GM19193 (cell line): Measurements from ENCODE around the gene OR5H1.

Source experiments
- POLR2A ChIP-seq: IDR thresholded peaks from 4 replicates; pipeline ENCODE4 v1.6.1; 2011; ENCODE audit not compliant: insufficient read depth, insufficient read length; ENCODE audit errors: extremely low read depth

The OR5H1 gene

GRCh38 chr3:98182196-98182595, 51.7 kb downstream of the OR5H1 start:
- no peak for TF ChIP-seq POLR2A

- TF ChIP-seq POLR2A = no peak
Measured at GRCh38 chr3:98185180-98185579, 54.7 kb downstream of the OR5H1 start.
